SK-N-SH treated with all-trans-retinoic acid at 6 μM for 48 hours (cell line): ENCODE data around the gene LCA5.
"Not testable (repeated sequence)": the region's sequence is repeated elsewhere in the genome, so short reads cannot be mapped to it uniquely, and the experiment has no call there.

Experiments
- ATAC-seq: fragments of 200-7000 bp; cut with Tn5 transposase; 3 replicates; pipeline ENCODE4 v1.9.1; 2020; ENCODE audit warnings: mild to moderate bottlenecking, moderate library complexity
- ARNTL ChIP-seq: fragments of 450-650 bp; formaldehyde crosslinking; IDR thresholded peaks from 2 replicates; pipeline ENCODE4 v1.5.0; 2020; ENCODE audit warnings: low read depth, mild to moderate bottlenecking, moderate library complexity, borderline replicate concordance
- BACH2 ChIP-seq: fragments of 250-450 bp; sonication (Bioruptor Pico); IDR thresholded peaks from 2 replicates; pipeline ENCODE4 v1.9.0; 2021; ENCODE audit warnings: mild to moderate bottlenecking, borderline replicate concordance
- CREB5 ChIP-seq: fragments of 250-450 bp; sonication (Bioruptor Pico); IDR thresholded peaks from 2 replicates; pipeline ENCODE4 v1.5.1; 2020; ENCODE audit warnings: low read depth, mild to moderate bottlenecking, moderate library complexity
- CSDC2 ChIP-seq: fragments of 250-450 bp; sonication (Bioruptor Pico); IDR thresholded peaks from 2 replicates; pipeline ENCODE4 v1.5.0; 2020; ENCODE audit warnings: mild to moderate bottlenecking, moderate library complexity
- ESRRG ChIP-seq: fragments of 250-450 bp; sonication (Bioruptor Pico); IDR thresholded peaks from 2 replicates; pipeline ENCODE4 v1.6.1; 2021; ENCODE audit warnings: mild to moderate bottlenecking
- GLIS3 ChIP-seq: fragments of 250-450 bp; sonication (Bioruptor Pico); IDR thresholded peaks from 2 replicates; pipeline ENCODE4 v1.5.0; 2020; ENCODE audit warnings: mild to moderate bottlenecking, moderate library complexity
- ISL1 ChIP-seq: fragments of 250-450 bp; sonication (Bioruptor Pico); IDR thresholded peaks from 2 replicates; pipeline ENCODE4 v2.1.2; 2022; ENCODE audit warnings: mild to moderate bottlenecking, moderate library complexity
- OSR1 ChIP-seq: fragments of 250-450 bp; sonication (Bioruptor Pico); IDR thresholded peaks from 2 replicates; pipeline ENCODE4 v1.8.0; 2022; ENCODE audit warnings: moderate library complexity, mild to moderate bottlenecking, inconsistent platforms
- PATZ1 ChIP-seq: fragments of 250-450 bp; sonication (Bioruptor Pico); IDR thresholded peaks from 2 replicates; pipeline ENCODE4 v1.8.0; 2020; ENCODE audit warnings: mild to moderate bottlenecking, moderate library complexity, borderline replicate concordance
- POU6F1 ChIP-seq: fragments of 250-450 bp; sonication (Bioruptor Pico); IDR thresholded peaks from 2 replicates; pipeline ENCODE4 v1.8.0; 2021; ENCODE audit warnings: low read depth, mild to moderate bottlenecking, moderate library complexity, borderline replicate concordance
- PPARA ChIP-seq: fragments of 250-450 bp; sonication (Bioruptor Pico); IDR thresholded peaks from 2 replicates; pipeline ENCODE4 v1.5.0; 2020; ENCODE audit warnings: mild to moderate bottlenecking, borderline replicate concordance
- RARB ChIP-seq: fragments of 250-450 bp; sonication (Bioruptor Pico); IDR thresholded peaks from 2 replicates; pipeline ENCODE4 v1.8.0; 2021; ENCODE audit warnings: mild to moderate bottlenecking, moderate library complexity
- SNAI2 ChIP-seq: fragments of 250-450 bp; sonication (Bioruptor Pico); IDR thresholded peaks from 2 replicates; pipeline ENCODE4 v1.5.0; 2020; ENCODE audit warnings: mild to moderate bottlenecking, moderate library complexity
- TCF4 ChIP-seq: fragments of 250-450 bp; sonication (Bioruptor Pico); IDR thresholded peaks from 2 replicates; pipeline ENCODE4 v1.8.0; 2021; ENCODE audit warnings: mild to moderate bottlenecking, moderate library complexity, borderline replicate concordance
- TOX ChIP-seq: fragments of 250-450 bp; sonication (Bioruptor Pico); IDR thresholded peaks from 2 replicates; pipeline ENCODE4 v1.8.0; 2021; ENCODE audit warnings: mild to moderate bottlenecking, moderate library complexity, borderline replicate concordance
- ZC3H10 ChIP-seq: fragments of 250-450 bp; sonication (Bioruptor Pico); IDR thresholded peaks from 2 replicates; pipeline ENCODE4 v1.5.1; 2021; ENCODE audit warnings: mild to moderate bottlenecking, moderate library complexity
- ZFP3 ChIP-seq: fragments of 250-450 bp; sonication (Bioruptor Pico); IDR thresholded peaks from 2 replicates; pipeline ENCODE4 v1.5.0; 2020; ENCODE audit warnings: mild to moderate bottlenecking, moderate library complexity
- ZFP30 ChIP-seq: fragments of 450-650 bp; formaldehyde crosslinking; IDR thresholded peaks from 2 replicates; pipeline ENCODE4 v1.5.0; 2022; ENCODE audit warnings: mild to moderate bottlenecking, moderate library complexity
- ZNF70 ChIP-seq: fragments of 450-650 bp; formaldehyde crosslinking; IDR thresholded peaks from 2 replicates; pipeline ENCODE4 v1.5.0; 2020; ENCODE audit warnings: mild to moderate bottlenecking, moderate library complexity
- ZNF8 ChIP-seq: fragments of 450-650 bp; formaldehyde crosslinking; IDR thresholded peaks from 2 replicates; pipeline ENCODE4 v1.5.0; 2020; ENCODE audit warnings: mild to moderate bottlenecking, moderate library complexity
- TF ChIP-seq, protein P1 (sequence below): fragments of 250-450 bp; sonication (Bioruptor Pico); IDR thresholded peaks from 2 replicates; pipeline ENCODE4 v1.5.0; 2020; ENCODE audit warnings: mild to moderate bottlenecking, moderate library complexity

The LCA5 gene

GRCh38 chr6:79536585-79536953 is 661 bp downstream of the LCA5 start:
- ATAC-seq = peak; percentile 35
- TF ChIP-seq TCF4 (CRISPR knock-in tag) = no peak
- TF ChIP-seq ZC3H10 (CRISPR knock-in tag) = peak; percentile 36; the same call in 1 of the 2 replicates
- no peak for TF ChIP-seq POU6F1
- TF ChIP-seq RARB (CRISPR knock-in tag) = peak; percentile 24; the same call in 1 of the 2 replicates
- no peak for TF ChIP-seq BACH2 (CRISPR knock-in tag)

- ATAC-seq = not testable (repeated sequence)
These were observed 7.7 kb downstream of the LCA5 start for GRCh38 chr6:79529567-79529966.

GRCh38 chr6:79526897-79527296 is 10.3 kb downstream of the LCA5 start:
- TF ChIP-seq ESRRG (CRISPR knock-in tag) (no peak), ZFP3 (CRISPR knock-in tag) (no peak), PATZ1 (CRISPR knock-in tag) (no peak), BACH2 (CRISPR knock-in tag) (no peak), ZC3H10 (CRISPR knock-in tag) (no peak), CREB5 (no peak)
- TF ChIP-seq, protein P1, sequence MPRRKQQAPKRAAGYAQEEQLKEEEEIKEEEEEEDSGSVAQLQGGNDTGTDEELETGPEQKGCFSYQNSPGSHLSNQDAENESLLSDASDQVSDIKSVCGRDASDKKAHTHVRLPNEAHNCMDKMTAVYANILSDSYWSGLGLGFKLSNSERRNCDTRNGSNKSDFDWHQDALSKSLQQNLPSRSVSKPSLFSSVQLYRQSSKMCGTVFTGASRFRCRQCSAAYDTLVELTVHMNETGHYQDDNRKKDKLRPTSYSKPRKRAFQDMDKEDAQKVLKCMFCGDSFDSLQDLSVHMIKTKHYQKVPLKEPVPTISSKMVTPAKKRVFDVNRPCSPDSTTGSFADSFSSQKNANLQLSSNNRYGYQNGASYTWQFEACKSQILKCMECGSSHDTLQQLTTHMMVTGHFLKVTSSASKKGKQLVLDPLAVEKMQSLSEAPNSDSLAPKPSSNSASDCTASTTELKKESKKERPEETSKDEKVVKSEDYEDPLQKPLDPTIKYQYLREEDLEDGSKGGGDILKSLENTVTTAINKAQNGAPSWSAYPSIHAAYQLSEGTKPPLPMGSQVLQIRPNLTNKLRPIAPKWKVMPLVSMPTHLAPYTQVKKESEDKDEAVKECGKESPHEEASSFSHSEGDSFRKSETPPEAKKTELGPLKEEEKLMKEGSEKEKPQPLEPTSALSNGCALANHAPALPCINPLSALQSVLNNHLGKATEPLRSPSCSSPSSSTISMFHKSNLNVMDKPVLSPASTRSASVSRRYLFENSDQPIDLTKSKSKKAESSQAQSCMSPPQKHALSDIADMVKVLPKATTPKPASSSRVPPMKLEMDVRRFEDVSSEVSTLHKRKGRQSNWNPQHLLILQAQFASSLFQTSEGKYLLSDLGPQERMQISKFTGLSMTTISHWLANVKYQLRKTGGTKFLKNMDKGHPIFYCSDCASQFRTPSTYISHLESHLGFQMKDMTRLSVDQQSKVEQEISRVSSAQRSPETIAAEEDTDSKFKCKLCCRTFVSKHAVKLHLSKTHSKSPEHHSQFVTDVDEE (CRISPR knock-in tag) = no peak
- TF ChIP-seq, all 23 proteins: peak for 0
- ATAC-seq = no peak

GRCh38 chr6:79525272-79526100 is 11.7 kb downstream of the LCA5 start:
- no peak for ATAC-seq

GRCh38 chr6:79524065-79524464 is 13.2 kb downstream of the LCA5 start:
- no peak for ATAC-seq
- no peak for TF ChIP-seq TOX (CRISPR knock-in tag)
- TF ChIP-seq PATZ1 (CRISPR knock-in tag) = no peak
- TF ChIP-seq ZFP30 (CRISPR knock-in tag) = no peak
- TF ChIP-seq, protein P1 (CRISPR knock-in tag) = no peak
- no peak for TF ChIP-seq ZNF70
- no peak for TF ChIP-seq SNAI2
- TF ChIP-seq CSDC2 = no peak
- TF ChIP-seq GLIS3 (CRISPR knock-in tag) = no peak
- no peak for TF ChIP-seq OSR1 (CRISPR knock-in tag)
- no peak for TF ChIP-seq BACH2 (CRISPR knock-in tag)
- TF ChIP-seq TCF4 (CRISPR knock-in tag) = no peak
- no peak for TF ChIP-seq ZFP3 (CRISPR knock-in tag)
- no peak for TF ChIP-seq ESRRG (CRISPR knock-in tag)
- TF ChIP-seq ZC3H10 (CRISPR knock-in tag) = no peak
- TF ChIP-seq ZNF8 (CRISPR knock-in tag) = no peak
- TF ChIP-seq ARNTL (CRISPR knock-in tag) = no peak
- TF ChIP-seq ISL1 (CRISPR knock-in tag) = no peak

More at GRCh38 chr6:79525272-79526100, 11.7 kb downstream of the LCA5 start:
- TF ChIP-seq ZNF8 (CRISPR knock-in tag) (no peak), PPARA (no peak), OSR1 (CRISPR knock-in tag) (no peak), TCF4 (CRISPR knock-in tag) (no peak)
